ENCODE measurements around the gene NBAS. TPM values are rescaled to one million over a fixed set of nuclear protein-coding genes. Genes with fewer than 3 reads are reported as not detected.

The NBAS gene
- total and polyA plus RNA-seq, 9 of the 15 experiments (the other 6 are each of a cell fraction or from before 2014, with no cell fraction given): 15.3 to 94.4 (median 69.9) TPM

GRCh38 chr2:15298770-15299169 lies 262.4 kb downstream of the NBAS start:
- Histone ChIP-seq H3K9me3 (replicated peaks; ENCODE audit: control insufficient read depth, insufficient read depth, low read depth, low read length) (no peaks in the 10 kb centered on the region; the same call in 1 of the 2 replicates), H3K4me3 (no peak overlapping the region), H3K9me1 (ENCODE audit: control insufficient read depth, insufficient read depth, low read length) (no peaks in the 10 kb centered on the region), H4K20me1 (replicated peaks; ENCODE audit: control insufficient read depth, insufficient read depth, low read length) (no peaks in the 10 kb centered on the region), H3K36me3 (ENCODE audit: control insufficient read depth, insufficient read depth, low read length) (peaks cover 95% of the 10 kb centered on the region), H3K27me3 (ENCODE audit: control insufficient read depth in 2 of 2, insufficient read depth in 2 of 2, low read length in 2 of 2) (no peaks in the 10 kb centered on the region), H3K27ac (ENCODE audit: extremely low read depth, low read depth, low read length) (no peak overlapping the region), H3K4me2 (ENCODE audit: insufficient read depth, low read length) (no peak overlapping the region), H3K9ac (ENCODE audit: insufficient read depth in 1 of 2, low read depth in 2 of 2, low read length in 2 of 2) (no peak overlapping the region), H3K79me2 (ENCODE audit: control insufficient read depth, insufficient read depth, low read length) (no peaks in the 10 kb centered on the region), H2AFZ (ENCODE audit: low read depth, low read length) (no peak overlapping the region), H3K4me1 (replicated peaks in 1 of 2; ENCODE audit: control insufficient read depth in 2 of 2, insufficient read depth in 2 of 2, low read length in 2 of 2) (peaks cover 0 to 15% of the 10 kb centered on the region in 2 experiments; a peak in 3 of 5 replicates)
- no TSS peak for BruUV-seq (replicated peaks)
- ChIA-PET POLR2A (interaction anchor here (0.6 to 1.0 kb wide), 2 partner anchors 8 to 481 kb away, joined by 3 read pairs; no protein-coding TSS in a partner anchor), CTCF (ENCODE audit: low intra/inter-chr PET ratio) (no interaction called here)
- intact Hi-C loops (cut with micrococcal nuclease) (no loop called here), in situ Hi-C loops (cut with MboI) (no loop called here)
- WGBS (ENCODE audit: insufficient coverage, low coverage, missing lambda C conversion rate): 83% methylated on average over 8 of the region's 8 CpGs
- no peak for ATAC-seq
- FAIRE-seq: no peak
- no peak for DNase-seq (ENCODE audit: extremely low read depth in 1 of 4, low spot score in 3 of 4)
- no peak for TF ChIP-seq EGR1 (conservative IDR thresholded peaks at IDR 0.05)
- no peak for TF ChIP-seq CHD7 (IDR thresholded peaks at IDR 0.05; ENCODE audit: low read depth, low read length)
- TF ChIP-seq DIDO1 (tag; IDR thresholded peaks at IDR 0.05; ENCODE audit: low read depth): no peak
- no peak for TF ChIP-seq PCBP2 (IDR thresholded peaks at IDR 0.05; ENCODE audit: low read depth, low read length, poor library complexity, severe bottlenecking)
- TF ChIP-seq CBX3 (IDR thresholded peaks at IDR 0.05; ENCODE audit: borderline replicate concordance in 1 of 2, low read length in 2 of 2): no peak
- TF ChIP-seq, protein P1, sequence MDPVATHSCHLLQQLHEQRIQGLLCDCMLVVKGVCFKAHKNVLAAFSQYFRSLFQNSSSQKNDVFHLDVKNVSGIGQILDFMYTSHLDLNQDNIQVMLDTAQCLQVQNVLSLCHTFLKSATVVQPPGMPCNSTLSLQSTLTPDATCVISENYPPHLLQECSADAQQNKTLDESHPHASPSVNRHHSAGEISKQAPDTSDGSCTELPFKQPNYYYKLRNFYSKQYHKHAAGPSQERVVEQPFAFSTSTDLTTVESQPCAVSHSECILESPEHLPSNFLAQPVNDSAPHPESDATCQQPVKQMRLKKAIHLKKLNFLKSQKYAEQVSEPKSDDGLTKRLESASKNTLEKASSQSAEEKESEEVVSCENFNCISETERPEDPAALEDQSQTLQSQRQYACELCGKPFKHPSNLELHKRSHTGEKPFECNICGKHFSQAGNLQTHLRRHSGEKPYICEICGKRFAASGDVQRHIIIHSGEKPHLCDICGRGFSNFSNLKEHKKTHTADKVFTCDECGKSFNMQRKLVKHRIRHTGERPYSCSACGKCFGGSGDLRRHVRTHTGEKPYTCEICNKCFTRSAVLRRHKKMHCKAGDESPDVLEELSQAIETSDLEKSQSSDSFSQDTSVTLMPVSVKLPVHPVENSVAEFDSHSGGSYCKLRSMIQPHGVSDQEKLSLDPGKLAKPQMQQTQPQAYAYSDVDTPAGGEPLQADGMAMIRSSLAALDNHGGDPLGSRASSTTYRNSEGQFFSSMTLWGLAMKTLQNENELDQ (CRISPR knock-in tag; IDR thresholded peaks at IDR 0.05; ENCODE audit: borderline replicate concordance): no peak

All from K562 (cell line).